Pulmonary artery endothelial cell (primary cell): ENCODE results near the gene DFFA. TPM values are rescaled to one million over a fixed set of nuclear protein-coding genes. Genes with fewer than 3 reads are reported as not detected.
"Not testable (repeated sequence)": the region's sequence is repeated elsewhere in the genome, so short reads cannot be mapped to it uniquely, and the experiment has no call there.

Experiments
- DNase-seq: peaks from one replicate; pipeline ENCODE4 v3.0.0-alpha.2; 2011; ENCODE audit warnings: low read depth, low spot score
- total RNA-seq: library from RNA; depleted of rRNA; stranded (reverse); fragments of >200 nt; gene quantifications from 2 replicates; pipeline ENCODE4 v1.2.3, GENCODE V29; 2014

Gene DFFA
- total RNA-seq, 1 donor from 2014 or later, result 82.2 TPM

DNA sequence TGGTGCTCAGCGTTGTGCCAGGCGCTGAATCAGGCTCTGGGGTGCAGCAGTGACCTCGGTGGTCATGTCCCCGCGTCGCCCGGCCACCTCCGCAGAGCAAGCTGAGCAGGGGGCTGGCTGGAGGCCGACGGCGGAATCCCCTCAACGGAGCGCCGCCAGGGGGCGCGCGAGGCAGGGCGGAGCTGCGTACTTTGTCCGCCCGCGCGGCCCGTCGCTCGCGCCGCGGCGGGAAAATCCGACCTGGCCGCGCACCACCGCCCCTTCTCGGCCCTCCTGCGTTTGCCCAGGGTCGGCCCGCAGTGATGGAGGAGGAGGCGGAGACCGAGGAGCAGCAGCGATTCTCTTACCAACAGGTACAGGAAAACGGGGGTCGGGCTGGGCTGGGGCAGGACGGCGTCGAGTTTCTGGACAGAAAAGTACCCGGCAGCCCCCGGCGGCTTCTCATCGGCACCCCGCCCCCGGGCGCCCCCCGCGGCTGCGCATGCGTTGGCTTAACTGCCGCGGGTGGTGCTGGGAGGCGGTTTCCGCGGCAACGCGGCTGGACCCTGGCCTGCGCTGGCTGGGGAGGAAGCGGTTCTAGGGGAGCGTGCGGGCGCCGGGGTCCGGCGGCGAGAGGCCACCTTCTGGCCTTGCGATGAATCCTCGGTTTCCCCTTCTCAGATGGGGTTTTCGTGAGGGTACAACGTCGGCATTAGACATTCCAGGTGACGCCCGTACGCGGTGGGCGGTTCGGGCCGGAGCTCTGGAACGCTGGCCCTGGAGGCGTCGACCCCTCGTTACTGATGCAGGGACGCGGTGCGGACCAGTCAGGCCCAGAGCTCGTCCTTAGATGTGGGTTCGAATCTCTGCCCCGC is 41.9 kb downstream of the DFFA start, which contains the start of gene CENPS:
CENPS (plus strand) TSS at position 218 of the 854 bp plus-strand sequence; CDS start at position 303, 85 bp downstream.
- DNase-seq, result peak; percentile 32

DNA sequence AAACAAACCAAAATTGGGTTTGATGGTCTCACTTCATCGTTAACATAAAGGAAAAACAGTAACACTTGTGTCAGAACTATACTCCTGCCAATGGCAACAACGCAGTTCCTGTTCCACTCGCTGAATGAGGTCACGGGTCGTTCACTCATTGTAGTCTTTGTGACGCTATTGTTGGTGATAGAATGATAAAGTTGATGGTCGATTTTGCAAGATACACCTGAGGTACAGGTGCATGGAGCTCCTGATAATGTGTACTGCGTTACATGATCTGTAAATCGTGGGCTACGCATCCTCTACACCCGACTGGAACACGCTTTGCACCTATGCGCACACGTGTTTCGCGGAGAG is 42.5 kb downstream of the DFFA start:
- peak; percentile 66 for DNase-seq

DNA sequence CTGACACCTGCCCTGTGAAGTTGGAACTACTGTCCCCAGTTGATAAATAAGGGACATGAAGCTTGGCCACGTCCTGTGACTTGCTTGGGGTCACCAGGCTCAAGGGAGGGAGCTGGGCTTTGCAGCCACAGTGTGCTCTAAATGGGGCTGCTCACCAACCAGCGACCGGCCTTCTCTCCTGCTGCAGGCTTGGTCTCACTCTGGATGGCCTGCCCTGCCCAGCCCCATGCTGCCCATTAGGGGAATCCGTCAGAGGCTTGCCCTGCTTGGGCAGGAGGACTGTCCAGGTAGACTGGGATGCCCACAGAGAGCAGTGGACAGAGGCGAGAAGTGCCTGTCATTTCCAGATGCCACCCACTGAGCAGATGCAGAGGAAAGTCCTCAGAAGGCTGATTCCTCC is 43.3 kb downstream of the DFFA start:
- DNase-seq, result no peak

DNA sequence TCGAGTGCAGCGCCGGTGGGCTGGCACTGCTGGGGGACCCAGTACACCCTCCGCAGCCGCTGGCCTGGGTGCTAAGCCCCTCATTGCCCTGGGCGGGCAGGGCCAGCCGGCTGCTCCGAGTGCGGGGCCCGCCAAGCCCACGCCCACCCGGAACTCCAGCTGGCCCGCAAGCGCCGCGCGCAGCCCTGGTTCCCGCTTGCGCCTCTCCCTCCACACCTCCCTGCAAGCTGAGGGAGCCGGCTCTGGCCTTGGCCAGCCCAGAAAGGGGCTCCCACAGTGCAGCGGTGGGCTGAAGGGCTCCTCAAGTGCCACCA is 45.8 kb downstream of the DFFA start:
- not testable (repeated sequence) for DNase-seq

DNA sequence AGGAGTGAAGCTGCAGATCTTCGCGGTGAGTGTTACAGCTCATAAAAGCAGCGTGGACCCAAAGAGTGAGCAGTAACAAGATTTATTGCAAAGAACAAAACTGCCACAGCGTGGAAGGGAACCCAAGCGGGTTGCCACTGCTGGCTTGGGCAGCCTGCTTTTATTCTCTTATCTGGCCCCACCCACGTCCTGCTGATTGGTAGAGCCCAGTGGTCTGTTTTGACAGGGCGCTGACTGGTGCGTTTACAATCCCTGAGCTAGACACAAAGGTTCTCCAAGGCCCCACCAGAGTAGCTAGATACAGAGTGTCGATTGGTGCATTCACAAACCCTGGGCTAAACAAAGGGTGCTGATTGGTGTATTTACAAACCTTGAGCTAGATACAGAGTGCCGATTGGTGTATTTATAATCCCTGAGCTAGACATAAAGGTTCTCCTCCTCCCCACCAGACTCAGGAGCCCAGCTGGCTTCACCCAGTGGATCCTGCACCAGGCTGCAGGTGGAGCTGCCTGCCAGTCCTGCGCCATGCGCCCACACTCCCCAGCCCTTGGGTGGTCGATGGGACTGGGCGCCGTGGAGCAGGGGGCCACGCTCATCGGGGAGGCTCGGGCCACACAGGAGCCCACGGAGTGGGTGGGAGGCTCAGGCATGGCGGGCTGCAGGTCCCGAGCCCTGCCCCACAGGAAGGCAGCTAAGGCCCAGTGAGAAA is 46.3 kb downstream of the DFFA start:
- not testable (repeated sequence) for DNase-seq

DNA sequence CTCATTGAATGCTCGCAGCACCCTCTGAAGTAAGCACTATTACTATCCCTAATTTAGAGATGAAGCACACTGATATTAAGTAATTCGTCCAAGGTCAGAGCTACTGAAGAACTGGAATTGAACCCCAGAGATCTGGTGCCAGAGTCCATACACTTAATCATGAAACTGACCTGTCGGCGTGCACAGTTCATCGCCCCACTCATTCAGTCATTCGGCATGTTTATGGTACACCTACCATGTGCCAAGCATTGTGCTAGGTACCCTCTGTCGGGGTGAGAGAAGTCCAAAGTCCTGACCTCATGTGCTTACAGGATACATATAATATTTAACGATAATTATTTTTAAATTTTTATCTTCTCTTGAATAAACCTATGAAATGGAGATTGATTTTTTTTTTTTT is 47.7 kb downstream of the DFFA start:
- no peak for DNase-seq

DNA sequence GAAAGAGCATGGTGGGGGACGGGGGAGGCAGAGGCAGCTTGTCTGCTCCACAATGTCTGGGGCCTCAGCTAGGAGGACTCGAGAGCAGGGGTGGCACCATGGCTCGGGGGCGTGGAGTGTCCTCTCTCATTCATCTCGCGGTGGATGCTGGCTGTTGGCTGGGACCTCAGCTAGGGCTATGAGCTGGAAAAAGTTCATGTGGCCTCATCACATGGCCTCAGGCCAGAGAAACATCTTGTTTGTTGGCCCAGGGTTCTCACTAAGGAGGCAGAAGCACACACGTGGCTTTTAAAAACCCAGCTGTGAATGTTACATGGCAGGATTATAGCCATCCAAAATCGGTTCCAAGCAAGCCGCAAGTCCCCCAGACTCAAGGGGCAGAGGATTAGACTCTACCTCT is 48.3 kb downstream of the DFFA start:
- no peak for DNase-seq

DNA sequence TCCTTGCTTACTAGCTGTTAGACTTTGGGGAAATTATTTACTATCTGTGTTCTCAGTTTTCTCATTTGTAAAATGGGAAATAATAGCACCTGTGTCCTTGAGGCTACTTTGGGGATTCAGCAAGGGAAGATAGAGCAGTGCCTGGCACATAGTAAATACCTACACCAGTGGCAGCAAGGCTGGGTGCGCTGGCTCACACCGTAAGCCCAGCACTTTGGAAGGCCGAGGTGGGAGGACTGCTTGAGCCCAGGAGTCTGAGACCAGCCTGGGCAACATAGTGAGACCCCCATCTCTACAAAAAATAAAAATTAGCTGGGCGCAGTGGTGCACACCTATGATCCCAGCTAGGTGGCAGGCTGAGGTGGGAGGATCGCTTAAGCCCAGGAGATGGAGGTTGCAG is 50.7 kb downstream of the DFFA start:
- no peak for DNase-seq

DNA sequence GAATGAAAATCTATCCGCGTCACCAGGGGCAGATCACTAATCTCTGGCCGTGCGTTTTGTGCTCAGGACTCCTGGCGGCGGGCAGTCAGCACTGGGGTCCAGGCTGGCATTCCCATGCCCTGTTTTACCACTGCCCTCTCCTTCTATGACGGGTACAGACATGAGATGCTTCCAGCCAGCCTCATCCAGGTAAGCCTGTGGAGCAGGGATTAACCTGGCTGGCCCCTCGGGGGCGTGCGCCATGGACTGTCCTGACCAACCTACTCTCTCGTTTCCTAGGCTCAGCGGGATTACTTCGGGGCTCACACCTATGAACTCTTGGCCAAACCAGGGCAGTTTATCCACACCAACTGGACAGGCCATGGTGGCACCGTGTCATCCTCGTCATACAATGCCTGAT is 53.0 kb downstream of the DFFA start:
- DNase-seq, result no peak

DNA sequence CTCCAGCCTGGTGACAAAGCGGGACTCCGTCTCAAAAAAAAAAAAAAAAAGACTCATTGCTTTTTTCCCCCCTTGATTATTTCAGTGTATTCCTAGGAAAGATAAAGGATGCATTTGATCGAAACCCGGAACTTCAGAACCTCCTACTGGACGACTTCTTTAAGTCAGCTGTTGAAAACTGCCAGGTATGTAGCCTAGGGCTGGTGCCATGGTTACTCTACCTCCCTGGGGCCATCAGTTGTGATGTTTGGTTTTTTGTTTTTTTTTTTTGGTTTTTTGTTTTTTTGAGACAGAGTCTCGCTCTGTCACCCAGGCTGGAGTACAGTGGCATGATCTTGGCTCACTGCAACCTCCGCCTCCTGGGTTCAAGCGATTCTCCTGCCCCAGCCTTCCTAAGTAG is 53.6 kb downstream of the DFFA start:
- not testable (repeated sequence) for DNase-seq

DNA sequence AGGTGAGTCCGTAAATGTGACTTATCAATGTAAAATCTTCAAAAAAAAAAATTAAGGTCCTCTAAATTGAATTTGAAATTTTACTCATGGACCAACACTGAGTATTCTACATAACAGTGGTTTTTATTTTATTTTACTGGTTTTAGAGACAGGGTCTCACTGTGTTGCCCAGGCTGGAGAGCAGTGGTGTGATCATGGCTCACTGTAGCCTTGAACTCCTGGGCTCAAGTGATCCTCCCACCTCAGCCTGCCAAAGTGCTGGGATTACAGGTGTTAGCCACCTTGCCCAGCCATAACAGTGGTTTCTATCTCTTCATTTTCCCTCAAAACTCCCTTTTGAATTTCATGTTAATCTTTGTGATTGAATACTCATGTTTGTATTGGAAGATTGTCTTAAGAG is 56.4 kb downstream of the DFFA start:
- not testable (repeated sequence) for DNase-seq

DNA sequence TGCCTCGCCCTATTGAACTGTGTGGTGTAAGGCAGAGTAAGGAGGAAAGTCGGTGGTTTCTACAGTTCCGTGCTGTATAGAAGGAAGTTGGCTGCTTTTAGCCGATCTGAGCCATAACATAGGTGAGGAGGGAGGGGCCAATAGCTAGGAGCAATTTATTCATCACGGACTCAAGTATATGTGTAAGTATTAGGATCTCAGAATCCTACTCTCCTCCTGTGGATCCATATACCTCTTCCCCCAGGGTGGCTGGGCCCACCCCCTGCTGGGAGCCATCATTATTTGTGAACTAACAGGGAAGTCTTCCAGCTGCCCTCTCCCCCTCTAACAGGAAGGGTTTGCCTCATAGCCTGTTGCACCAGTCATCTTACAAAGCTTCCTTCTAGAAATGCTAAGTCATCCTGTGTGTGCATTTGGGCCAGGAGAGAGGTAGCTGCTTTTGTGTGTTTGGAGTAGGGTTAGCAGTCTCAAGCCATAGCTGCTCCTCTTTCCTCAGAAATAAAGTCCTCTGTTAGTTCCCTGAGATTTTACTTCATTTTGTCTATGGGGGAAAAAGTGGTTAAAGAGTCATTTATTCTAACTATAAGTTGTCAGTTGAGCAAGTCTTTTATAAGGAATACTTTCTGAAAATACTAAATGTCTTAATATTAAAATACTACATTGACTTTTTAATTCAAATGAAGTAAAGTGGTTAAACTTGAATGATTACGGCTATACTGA is 57.0 kb downstream of the DFFA start:
- DNase-seq, result peak; percentile 90

DNA sequence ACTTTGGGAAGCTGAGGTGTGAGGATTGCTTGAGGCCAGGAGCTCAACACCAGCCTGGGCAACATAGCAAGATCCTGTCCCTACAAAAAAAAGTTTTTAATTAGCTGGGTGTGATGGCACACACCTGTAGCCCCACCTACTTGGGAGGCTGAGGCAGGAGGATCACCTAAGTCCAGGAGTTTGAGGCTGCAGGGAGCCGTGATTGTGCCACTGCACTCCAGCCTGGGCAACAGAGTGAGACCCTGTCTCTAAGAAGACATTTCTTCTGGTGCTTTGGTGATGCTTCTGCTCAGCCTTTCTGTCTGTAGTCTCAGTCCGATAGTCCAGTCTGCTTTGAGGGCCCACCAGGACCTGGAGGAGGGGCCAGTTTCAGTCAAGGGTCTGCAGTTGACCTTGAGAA is 65.1 kb downstream of the DFFA start:
- DNase-seq, result no peak

Other genes with a start within 250 kb of the DFFA start
- gene PGD, start 73.5 kb downstream of the DFFA start, total RNA-seq, result 286 and 352 TPM in 2 replicates
- gene CENPS, start 42.1 kb downstream of the DFFA start, total RNA-seq, result 11.1 and 13.8 TPM in 2 replicates
- gene CORT, start 22.5 kb downstream of the DFFA start, total RNA-seq, result 0.13 TPM in 1 of 2 replicates, not detected in the other
- gene PEX14, start 2.4 kb upstream of the DFFA start, total RNA-seq, result 13.3 and 15.4 TPM in 2 replicates